HepG2 (cell line): ENCODE data around the gene ENTREP3. TPM values are rescaled to one million over a fixed set of nuclear protein-coding genes. Genes with fewer than 3 reads are reported as not detected.

Experiments
- ATAC-seq: fragments of 200-7000 bp; cut with Tn5 transposase; 3 replicates; pipeline ENCODE4 v1.9.1; 2020; ENCODE audit warnings: mild to moderate bottlenecking, moderate library complexity
- BruUV-seq: library from RNA; stranded (reverse); fragments of 400-500 nt; replicated peaks from 2 replicates; lab custom pipeline; 2021; lab: Mats Ljungman, UMichigan
- CTCF ChIA-PET: fragments of 300-600 bp; formaldehyde crosslinking; extraction: SDS; loops from one replicate; lab custom pipeline; 2021; ENCODE audit warnings: low total read pairs, inconsistent platforms, low intra/inter-chr PET ratio; lab: Yijun Ruan, JAX
- POLR2A ChIA-PET: fragments of 350-600 bp; sonication (Branson Sonifier 250); formaldehyde crosslinking; loops from one replicate; lab custom pipeline; 2020; ENCODE audit warnings: antibody characterized with exemption, inconsistent platforms; lab: Yijun Ruan, JAX
- DNase-seq: peaks from one replicate; pipeline ENCODE4 v3.0.0-alpha.2; 2015; ENCODE audit warnings: low spot score
- FAIRE-seq: peaks from 3 replicates; lab custom pipeline; 2011; peaks lifted over from hg19 to GRCh38; lab: Jason Lieb, UNC
- H2AFZ ChIP-seq: one replicate; pipeline ENCODE4 v1.6.1; 2011; ENCODE audit warnings: low read length, inconsistent platforms
- H3K27ac ChIP-seq: fragments of 300-600 bp; 3 replicates; pipeline ENCODE4 v1.8.0; 2011; ENCODE audit warnings: mixed run types, mild to moderate bottlenecking, mixed read lengths, low read length, inconsistent platforms; ENCODE audit not compliant: insufficient read depth; ENCODE audit errors: extremely low read length
- H3K27me3 ChIP-seq, 2 experiments: fragments of 200-600 bp in 1 of 2; 2 replicates in 1 of 2; 3 replicates in 1 of 2; pipeline versions ENCODE4 v1.6.0 to v1.8.0; 2011; ENCODE audit warnings: low read length in 2 of 2, mild to moderate bottlenecking in 2 of 2, moderate library complexity in 2 of 2, inconsistent platforms in 1 of 2; ENCODE audit not compliant: insufficient read depth in 2 of 2, control insufficient read depth in 1 of 2
- H3K36me3 ChIP-seq, 2 experiments: fragments of 200-600 bp in 1 of 2; replicated peaks in 1 of 2; 2 replicates in 1 of 2; 3 replicates in 1 of 2; pipeline versions ENCODE4 v1.5.1 to v1.8.0; 2011; ENCODE audit warnings: low read length in 2 of 2, inconsistent platforms in 1 of 2; ENCODE audit not compliant: insufficient read depth in 2 of 2, control insufficient read depth in 1 of 2
- H3K4me1 ChIP-seq: 2 replicates; pipeline ENCODE4 v1.5.1; 2012; ENCODE audit warnings: low read length, inconsistent platforms; ENCODE audit not compliant: insufficient read depth
- H3K4me2 ChIP-seq: 2 replicates; pipeline ENCODE4 v1.6.0; 2011; ENCODE audit warnings: low read depth, low read length, inconsistent platforms
- H3K4me3 ChIP-seq, 3 experiments: fragments of 200-600 bp in 1 of 3; sonication (generic), shearing (Covaris generic) in 1 of 3; replicated peaks in 1 of 3; 2 replicates each; pipeline ENCODE4 v1.5.1; 2011 to 2016; ENCODE audit warnings: low read length in 3 of 3, inconsistent platforms in 2 of 3, low read depth in 2 of 3, mild to moderate bottlenecking in 2 of 3, control low read depth in 1 of 3, mixed read lengths in 1 of 3; ENCODE audit not compliant: insufficient read depth in 1 of 3
- H3K79me2 ChIP-seq: one replicate; pipeline ENCODE4 v1.6.1; 2011; ENCODE audit warnings: low read length, inconsistent platforms; ENCODE audit not compliant: insufficient read depth
- H3K9ac ChIP-seq: 2 replicates; pipeline ENCODE4 v1.6.0; 2011; ENCODE audit warnings: mild to moderate bottlenecking, low read depth, low read length, inconsistent platforms; ENCODE audit not compliant: insufficient read depth
- H3K9me3 ChIP-seq: 2 replicates; pipeline ENCODE4 v1.5.1; 2012; ENCODE audit warnings: mild to moderate bottlenecking, low read length
- H4K20me1 ChIP-seq: 2 replicates; pipeline ENCODE4 v1.6.0; 2011; ENCODE audit warnings: inconsistent platforms, mild to moderate bottlenecking, low read length, moderate library complexity; ENCODE audit not compliant: insufficient read depth
- BRD4 ChIP-seq: sonication (generic); formaldehyde crosslinking; IDR thresholded peaks from 2 replicates; pipeline ENCODE4 v1.4.0; 2020; ENCODE audit warnings: missing genetic modification reagents
- CBX5 ChIP-seq: sonication (generic); formaldehyde crosslinking; IDR thresholded peaks from 2 replicates; pipeline ENCODE4 v1.4.0; 2020; ENCODE audit warnings: missing genetic modification reagents, borderline replicate concordance
- DMAP1 ChIP-seq: IDR thresholded peaks from 2 replicates; pipeline ENCODE4 v1.6.1; 2016
- EHMT2 ChIP-seq: fragments of 200-600 bp; sonication (generic); IDR thresholded peaks from 2 replicates; pipeline ENCODE4 v1.7.0; 2017; ENCODE audit warnings: antibody characterized with exemption, low read depth, low read length, borderline replicate concordance
- ETS1 ChIP-seq: sonication (generic); formaldehyde crosslinking; IDR thresholded peaks from 2 replicates; pipeline ENCODE4 v1.4.0; 2020; ENCODE audit warnings: missing genetic modification reagents
- JUN ChIP-seq: sonication (generic); formaldehyde crosslinking; IDR thresholded peaks from 2 replicates; pipeline ENCODE4 v1.4.0; 2020; ENCODE audit warnings: mild to moderate bottlenecking, missing genetic modification reagents
- KDM5A ChIP-seq: fragments of 200-600 bp; sonication (generic); IDR thresholded peaks from 2 replicates; pipeline ENCODE4 v1.7.0; 2018; ENCODE audit warnings: antibody characterized with exemption, mild to moderate bottlenecking, low read length, borderline replicate concordance
- NR3C1 ChIP-seq: sonication (generic); formaldehyde crosslinking; IDR thresholded peaks from 2 replicates; pipeline ENCODE4 v1.4.0; 2020; ENCODE audit warnings: missing genetic modification reagents
- PHF8 ChIP-seq: sonication (generic); formaldehyde crosslinking; IDR thresholded peaks from 2 replicates; pipeline ENCODE4 v1.5.0; 2020; ENCODE audit warnings: missing genetic modification reagents
- SOX5 ChIP-seq: IDR thresholded peaks from 2 replicates; pipeline ENCODE4 v1.6.1; 2016; ENCODE audit warnings: borderline replicate concordance
- ZNF577 ChIP-seq: sonication (generic); formaldehyde crosslinking; IDR thresholded peaks from 2 replicates; pipeline ENCODE4 v1.4.0; 2020; ENCODE audit warnings: mild to moderate bottlenecking, low read depth, missing genetic modification reagents, borderline replicate concordance
- ZNF580 ChIP-seq: IDR thresholded peaks from 2 replicates; pipeline ENCODE4 v1.6.1; 2016; ENCODE audit warnings: low read depth, borderline replicate concordance
- ZNF790 ChIP-seq: sonication (generic); formaldehyde crosslinking; IDR thresholded peaks from 2 replicates; pipeline ENCODE4 v1.8.0; 2022; ENCODE audit warnings: missing genetic modification reagents, mild to moderate bottlenecking, borderline replicate concordance
- WGBS: methylation state at CpG from one replicate; pipeline ENCODE4 v1.1.6; 2017; ENCODE audit warnings: low lambda C conversion rate; 5-methylcytosine and 5-hydroxymethylcytosine counted together
- in situ Hi-C: cut with HindIII; loops from 2 replicates; pipeline ENCODE4 v1.10.0; 2017; ENCODE audit warnings: low pct_unique_long_range_greater_than_20kb; ENCODE audit not compliant: extremely low pct_ligation_motif_present
- intact Hi-C: fragments of 100-400 bp; cut with micrococcal nuclease; formaldehyde crosslinking; loops from one replicate; pipeline ENCODE4 v1.10.0; 2022; ENCODE audit not compliant: unreplicated experiment
- polyA plus RNA-seq, 8 experiments: library from polyadenylated mRNA; depleted of rRNA in 3 of 8; stranded (reverse) in 7 of 8; unstranded in 1 of 8; fragments of >200 nt; fragmentation: Illumina TruSeq in 4 of 8; extraction: Trizol in 4 of 8; gene quantifications; 2 replicates each; pipeline versions ENCODE4 v1.2.1 to v1.2.3, GENCODE V29; 2011 to 2016; ENCODE audit warnings: low read depth in 4 of 8, missing spikeins in 1 of 8, mixed read lengths in 1 of 8; ENCODE audit not compliant: insufficient read depth in 1 of 8
- total RNA-seq, 5 experiments: library from RNA; depleted of rRNA; stranded (reverse); fragments of >200 nt; fragmentation: Illumina TruSeq; extraction: Trizol; gene quantifications; 2 replicates each; pipeline ENCODE4 v1.2.3, GENCODE V29; 2016; ENCODE audit warnings: low read depth in 1 of 5
- TF ChIP-seq, protein P1 (sequence below): sonication (generic); formaldehyde crosslinking; IDR thresholded peaks from 2 replicates; pipeline ENCODE4 v1.9.0; 2021; ENCODE audit warnings: mild to moderate bottlenecking, missing genetic modification reagents

ENTREP3 gene
- total and polyA plus RNA-seq, 2 of the 13 experiments (the other 11 are each of a cell fraction or from before 2014, with no cell fraction given): 4.1 to 9.9 TPM

- TF ChIP-seq ETS1: no peak
Measured at GRCh38 chr1:155210314-155211104, 44.8 kb downstream of the ENTREP3 start (continued).

- Histone ChIP-seq H3K4me1 (peaks cover 29% of the 10 kb centered on the region), H3K27ac (peak overlapping the region; percentile 98), H3K79me2 (peaks cover 13% of the 10 kb centered on the region), H3K36me3 (peaks cover 3 to 5% of the 10 kb centered on the region in 2 experiments; a peak in 3 of 5 replicates), H3K9me3 (no peaks in the 10 kb centered on the region), H3K4me2 (peak overlapping the region; percentile 100), H3K9ac (peak overlapping the region; percentile 100), H4K20me1 (no peaks in the 10 kb centered on the region), H3K4me3 (peak overlapping the region; percentile 96 to 99 (median 98)), H2AFZ (no peak overlapping the region), H3K27me3 (peaks cover 0 to 9% of the 10 kb centered on the region in 2 experiments; a peak in 1 of 5 replicates)
- CTCF ChIA-PET: no interaction called here
- no peak for DNase-seq
- no peak for ATAC-seq
- peak; percentile 56 for FAIRE-seq
- TSS peak; percentile 91 for BruUV-seq
- intact Hi-C loops: loop anchor here (5.0 to 10.0 kb wide), 2 partner anchors 95 to 113 kb away; partner anchors contain the start of genes FDPS, PKLR and RUSC1
- POLR2A ChIA-PET: interaction anchor here (0.6 to 3.5 kb wide), 8 partner anchors 16 to 410 kb away, joined by 3 to 19 read pairs (median 3); partner anchors contain the start of genes FDPS and SCAMP3
- in situ Hi-C loops: loop anchor here (10.0 kb wide), 1 partner anchor 385 kb away; no protein-coding TSS in a partner anchor
- WGBS: 12% methylated on average over 3 of the region's 13 CpGs
- TF ChIP-seq BRD4 (CRISPR knock-in tag) (peak; percentile 81), NR3C1 (CRISPR knock-in tag) (no peak), EHMT2 (no peak), KDM5A (peak; percentile 87), JUN (CRISPR knock-in tag) (no peak), DMAP1 (CRISPR knock-in tag) (peak; percentile 61; the same call in 1 of the 2 replicates), CBX5 (peak; percentile 49; the same call in 1 of the 2 replicates), ZNF790 (CRISPR knock-in tag) (0 out of 2 replicates have a peak, but pooled peaks have one; percentile 6), ZNF580 (CRISPR knock-in tag) (peak; percentile 65; the same call in 1 of the 2 replicates), SOX5 (CRISPR knock-in tag) (0 out of 2 replicates have a peak, but pooled peaks have one; percentile 16), ZNF577 (CRISPR knock-in tag) (no peak), PHF8 (CRISPR knock-in tag) (0 out of 2 replicates have a peak, but pooled peaks have one; percentile 65)
- TF ChIP-seq, protein P1, sequence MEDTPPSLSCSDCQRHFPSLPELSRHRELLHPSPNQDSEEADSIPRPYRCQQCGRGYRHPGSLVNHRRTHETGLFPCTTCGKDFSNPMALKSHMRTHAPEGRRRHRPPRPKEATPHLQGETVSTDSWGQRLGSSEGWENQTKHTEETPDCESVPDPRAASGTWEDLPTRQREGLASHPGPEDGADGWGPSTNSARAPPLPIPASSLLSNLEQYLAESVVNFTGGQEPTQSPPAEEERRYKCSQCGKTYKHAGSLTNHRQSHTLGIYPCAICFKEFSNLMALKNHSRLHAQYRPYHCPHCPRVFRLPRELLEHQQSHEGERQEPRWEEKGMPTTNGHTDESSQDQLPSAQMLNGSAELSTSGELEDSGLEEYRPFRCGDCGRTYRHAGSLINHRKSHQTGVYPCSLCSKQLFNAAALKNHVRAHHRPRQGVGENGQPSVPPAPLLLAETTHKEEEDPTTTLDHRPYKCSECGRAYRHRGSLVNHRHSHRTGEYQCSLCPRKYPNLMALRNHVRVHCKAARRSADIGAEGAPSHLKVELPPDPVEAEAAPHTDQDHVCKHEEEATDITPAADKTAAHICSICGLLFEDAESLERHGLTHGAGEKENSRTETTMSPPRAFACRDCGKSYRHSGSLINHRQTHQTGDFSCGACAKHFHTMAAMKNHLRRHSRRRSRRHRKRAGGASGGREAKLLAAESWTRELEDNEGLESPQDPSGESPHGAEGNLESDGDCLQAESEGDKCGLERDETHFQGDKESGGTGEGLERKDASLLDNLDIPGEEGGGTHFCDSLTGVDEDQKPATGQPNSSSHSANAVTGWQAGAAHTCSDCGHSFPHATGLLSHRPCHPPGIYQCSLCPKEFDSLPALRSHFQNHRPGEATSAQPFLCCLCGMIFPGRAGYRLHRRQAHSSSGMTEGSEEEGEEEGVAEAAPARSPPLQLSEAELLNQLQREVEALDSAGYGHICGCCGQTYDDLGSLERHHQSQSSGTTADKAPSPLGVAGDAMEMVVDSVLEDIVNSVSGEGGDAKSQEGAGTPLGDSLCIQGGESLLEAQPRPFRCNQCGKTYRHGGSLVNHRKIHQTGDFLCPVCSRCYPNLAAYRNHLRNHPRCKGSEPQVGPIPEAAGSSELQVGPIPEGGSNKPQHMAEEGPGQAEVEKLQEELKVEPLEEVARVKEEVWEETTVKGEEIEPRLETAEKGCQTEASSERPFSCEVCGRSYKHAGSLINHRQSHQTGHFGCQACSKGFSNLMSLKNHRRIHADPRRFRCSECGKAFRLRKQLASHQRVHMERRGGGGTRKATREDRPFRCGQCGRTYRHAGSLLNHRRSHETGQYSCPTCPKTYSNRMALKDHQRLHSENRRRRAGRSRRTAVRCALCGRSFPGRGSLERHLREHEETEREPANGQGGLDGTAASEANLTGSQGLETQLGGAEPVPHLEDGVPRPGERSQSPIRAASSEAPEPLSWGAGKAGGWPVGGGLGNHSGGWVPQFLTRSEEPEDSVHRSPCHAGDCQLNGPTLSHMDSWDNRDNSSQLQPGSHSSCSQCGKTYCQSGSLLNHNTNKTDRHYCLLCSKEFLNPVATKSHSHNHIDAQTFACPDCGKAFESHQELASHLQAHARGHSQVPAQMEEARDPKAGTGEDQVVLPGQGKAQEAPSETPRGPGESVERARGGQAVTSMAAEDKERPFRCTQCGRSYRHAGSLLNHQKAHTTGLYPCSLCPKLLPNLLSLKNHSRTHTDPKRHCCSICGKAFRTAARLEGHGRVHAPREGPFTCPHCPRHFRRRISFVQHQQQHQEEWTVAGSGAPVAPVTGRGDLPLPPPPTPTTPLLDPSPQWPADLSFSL: 0 out of 2 replicates have a peak, but pooled peaks have one; percentile 47
Measured at GRCh38 chr1:155209312-155209721, 46.0 kb downstream of the ENTREP3 start.
